Measurements from ENCODE around the gene ECE2.

Gene ECE2

GRCh38 chr3:184291044-184291737, 15.4 kb downstream of the ECE2 start:
- H3K9me3 ChIP-seq (ENCODE audit: control insufficient read depth, insufficient read depth, low read length): no peaks in the 10 kb centered on the region
- H3K27ac ChIP-seq (ENCODE audit: low read depth, low read length): no peak overlapping the region
- H3K79me2 ChIP-seq (ENCODE audit: control insufficient read depth, low read length): no peaks in the 10 kb centered on the region
- H3K9me2 ChIP-seq (replicated peaks; ENCODE audit: control insufficient read depth, low read length): no peaks in the 10 kb centered on the region
- H3K36me3 ChIP-seq (ENCODE audit: control insufficient read depth, low read length): no peaks in the 10 kb centered on the region
- no peaks in the 10 kb centered on the region for H4K20me1 ChIP-seq (ENCODE audit: control insufficient read depth, insufficient read depth, low read depth, low read length)
- no peaks in the 10 kb centered on the region for H3K4me1 ChIP-seq (ENCODE audit: control insufficient read depth, low read length)
- TF ChIP-seq CTCF (IDR thresholded peaks at IDR 0.05; ENCODE audit: low read depth, low read length, poor library complexity, severe bottlenecking): no peak
- H3K4me2 ChIP-seq (ENCODE audit: low read length): no peak overlapping the region
- H3K4me3 ChIP-seq (ENCODE audit: low read length): no peak overlapping the region
- 0 out of 2 replicates have a peak, but pooled peaks cover 3% of the 10 kb centered on the region for H3F3A ChIP-seq (ENCODE audit: control insufficient read depth, insufficient read depth)
- peaks cover 13% of the 10 kb centered on the region; the same call in 1 of the 2 replicates for H3K27me3 ChIP-seq (ENCODE audit: control insufficient read depth, low read length)

- Histone ChIP-seq H3K9me2 (replicated peaks; ENCODE audit: control insufficient read depth, low read length) (no peaks in the 10 kb centered on the region), H3K9me3 (ENCODE audit: control insufficient read depth, insufficient read depth, low read length) (no peaks in the 10 kb centered on the region), H3K79me2 (ENCODE audit: control insufficient read depth, low read length) (no peaks in the 10 kb centered on the region), H4K20me1 (ENCODE audit: control insufficient read depth, insufficient read depth, low read depth, low read length) (no peaks in the 10 kb centered on the region), H3K27me3 (ENCODE audit: control insufficient read depth, low read length) (peaks cover 13% of the 10 kb centered on the region; the same call in 1 of the 2 replicates), H3K36me3 (ENCODE audit: control insufficient read depth, low read length) (no peaks in the 10 kb centered on the region), H3K4me3 (ENCODE audit: low read length) (no peak overlapping the region), H3F3A (ENCODE audit: control insufficient read depth, insufficient read depth) (0 out of 2 replicates have a peak, but pooled peaks cover 3% of the 10 kb centered on the region), H3K4me1 (ENCODE audit: control insufficient read depth, low read length) (no peaks in the 10 kb centered on the region), H3K27ac (ENCODE audit: low read depth, low read length) (no peak overlapping the region), H3K4me2 (ENCODE audit: low read length) (no peak overlapping the region)
- TF ChIP-seq CTCF (IDR thresholded peaks at IDR 0.05; ENCODE audit: low read depth, low read length, poor library complexity, severe bottlenecking) (no peak), EZH2phosphoT487 (IDR thresholded peaks at IDR 0.05; ENCODE audit: borderline replicate concordance, low read length) (no peak)
Observed at GRCh38 chr3:184291738-184292445, 16.1 kb downstream of the ECE2 start.

- TF ChIP-seq CTCF (IDR thresholded peaks at IDR 0.05; ENCODE audit: low read depth, low read length, poor library complexity, severe bottlenecking) (no peak), EZH2phosphoT487 (IDR thresholded peaks at IDR 0.05; ENCODE audit: borderline replicate concordance, low read length) (no peak)
- Histone ChIP-seq H3K9me3 (ENCODE audit: control insufficient read depth, insufficient read depth, low read length) (no peaks in the 10 kb centered on the region), H3K4me2 (ENCODE audit: low read length) (no peak overlapping the region), H3K4me3 (ENCODE audit: low read length) (no peak overlapping the region), H3K4me1 (ENCODE audit: control insufficient read depth, low read length) (peaks cover 16% of the 10 kb centered on the region), H3K36me3 (ENCODE audit: control insufficient read depth, low read length) (peaks cover 16% of the 10 kb centered on the region), H3K27ac (ENCODE audit: low read depth, low read length) (no peak overlapping the region), H3K9me2 (replicated peaks; ENCODE audit: control insufficient read depth, low read length) (no peaks in the 10 kb centered on the region), H3F3A (ENCODE audit: control insufficient read depth, insufficient read depth) (peaks cover 3% of the 10 kb centered on the region; the same call in 1 of the 2 replicates), H3K79me2 (ENCODE audit: control insufficient read depth, low read length) (peaks cover 18% of the 10 kb centered on the region), H4K20me1 (ENCODE audit: control insufficient read depth, insufficient read depth, low read depth, low read length) (peaks cover 9% of the 10 kb centered on the region; the same call in 1 of the 2 replicates), H3K27me3 (ENCODE audit: control insufficient read depth, low read length) (peaks cover 10% of the 10 kb centered on the region; the same call in 1 of the 2 replicates)
Observed at GRCh38 chr3:184295771-184296170, 19.9 kb downstream of the ECE2 start.

Data from DOHH2 (cell line).